ENCODE data around the gene COL27A1.

The COL27A1 gene

GRCh38 chr9:114275246-114276004, 120.1 kb downstream of the COL27A1 start:
- no peak for DNase-seq

- peak; percentile 90 for DNase-seq
Observed at GRCh38 chr9:114276908-114277821, 121.8 kb downstream of the COL27A1 start.

GRCh38 chr9:114278356-114278755, 123.0 kb downstream of the COL27A1 start:
- DNase-seq: no peak

- DNase-seq: no peak
Observed at GRCh38 chr9:114278881-114279570, 123.7 kb downstream of the COL27A1 start.

GRCh38 chr9:114279693-114280092, 124.4 kb downstream of the COL27A1 start:
- no peak for DNase-seq

GRCh38 chr9:114280636-114281472, 125.5 kb downstream of the COL27A1 start:
- no peak for DNase-seq

- no peak for DNase-seq
Observed at GRCh38 chr9:114281473-114282103, 126.3 kb downstream of the COL27A1 start.

- no peak for DNase-seq
Observed at GRCh38 chr9:114282104-114282485, 126.8 kb downstream of the COL27A1 start.

GRCh38 chr9:114282507-114282906, 127.2 kb downstream of the COL27A1 start:
- no peak for DNase-seq

GRCh38 chr9:114282926-114283325, 127.6 kb downstream of the COL27A1 start:
- DNase-seq: peak; percentile 71

GRCh38 chr9:114283551-114284111, 128.3 kb downstream of the COL27A1 start:
- no peak for DNase-seq

GRCh38 chr9:114284316-114285060, 129.2 kb downstream of the COL27A1 start:
- DNase-seq: no peak

GRCh38 chr9:114285166-114285867, 130.0 kb downstream of the COL27A1 start:
- DNase-seq: peak; percentile 87

GRCh38 chr9:114286146-114286679, 130.9 kb downstream of the COL27A1 start:
- DNase-seq: no peak

- no peak for DNase-seq
Observed at GRCh38 chr9:114287001-114287762, 131.8 kb downstream of the COL27A1 start.

GRCh38 chr9:114287763-114288192, 132.4 kb downstream of the COL27A1 start:
- no peak for DNase-seq

- DNase-seq: peak; percentile 84
Observed at GRCh38 chr9:114288193-114289091, 133.1 kb downstream of the COL27A1 start.

GRCh38 chr9:114289106-114289505, 133.8 kb downstream of the COL27A1 start:
- DNase-seq: no peak
